Fibroblast of mammary gland (primary cell): Measurements from ENCODE around the gene FBRSL1.
A peak's percentile ranks its signal among the peaks of the same experiment; 100 is the strongest.

ENCODE experiments used
- DNase-seq: peaks from one replicate; pipeline ENCODE4 v3.0.0-alpha.2; 2010; ENCODE audit warnings: low read depth
- H3K4me3 ChIP-seq: 2 replicates; pipeline ENCODE4 v1.5.1; 2011; ENCODE audit warnings: low read depth, mild to moderate bottlenecking, low read length, moderate library complexity; ENCODE audit not compliant: control insufficient read depth
- CTCF ChIP-seq: conservative IDR thresholded peaks from 2 replicates; pipeline ENCODE4 v1.5.1; 2011; ENCODE audit warnings: low read depth, low read length, inconsistent platforms; ENCODE audit not compliant: control insufficient read depth, insufficient read depth

The FBRSL1 gene

DNA sequence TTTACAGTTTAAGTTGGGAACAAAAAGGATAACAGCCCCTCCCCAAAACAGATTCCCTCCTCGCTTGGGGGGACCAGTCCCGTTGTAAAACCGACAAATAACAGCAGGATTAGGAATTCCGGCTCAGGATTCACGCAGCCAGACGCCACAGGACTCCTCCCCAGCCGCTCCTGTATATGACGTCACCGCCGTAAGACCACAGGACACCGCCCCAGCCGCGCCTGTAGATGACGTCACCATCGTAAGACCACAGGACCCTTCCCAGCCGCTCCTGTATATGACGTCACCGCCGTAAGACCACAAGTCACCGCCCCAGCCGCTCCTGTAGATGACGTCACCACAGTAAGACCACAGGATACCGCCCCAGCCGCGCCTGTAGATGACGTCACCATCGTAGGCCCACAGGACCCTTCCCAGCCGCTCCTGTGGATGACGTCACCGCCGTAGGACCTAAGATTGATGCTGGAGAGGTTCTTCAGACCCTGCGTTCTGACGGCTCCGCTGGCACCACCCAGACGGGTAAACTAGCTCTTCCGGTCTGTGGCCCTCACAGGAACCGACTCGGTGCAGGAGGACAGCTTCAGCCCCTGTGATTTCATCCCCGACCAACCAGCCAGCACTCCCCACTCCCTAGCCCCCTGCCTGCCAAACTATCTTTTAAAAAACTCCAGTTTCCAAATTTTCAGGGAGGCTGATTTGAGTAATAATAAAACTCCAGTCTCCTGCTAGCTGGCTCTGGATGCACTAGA lies 43.9 kb upstream of the FBRSL1 start:
- TF ChIP-seq CTCF: no peak
- peak; percentile 92 for DNase-seq
- peak overlapping the region; percentile 55 for H3K4me3 ChIP-seq

DNA sequence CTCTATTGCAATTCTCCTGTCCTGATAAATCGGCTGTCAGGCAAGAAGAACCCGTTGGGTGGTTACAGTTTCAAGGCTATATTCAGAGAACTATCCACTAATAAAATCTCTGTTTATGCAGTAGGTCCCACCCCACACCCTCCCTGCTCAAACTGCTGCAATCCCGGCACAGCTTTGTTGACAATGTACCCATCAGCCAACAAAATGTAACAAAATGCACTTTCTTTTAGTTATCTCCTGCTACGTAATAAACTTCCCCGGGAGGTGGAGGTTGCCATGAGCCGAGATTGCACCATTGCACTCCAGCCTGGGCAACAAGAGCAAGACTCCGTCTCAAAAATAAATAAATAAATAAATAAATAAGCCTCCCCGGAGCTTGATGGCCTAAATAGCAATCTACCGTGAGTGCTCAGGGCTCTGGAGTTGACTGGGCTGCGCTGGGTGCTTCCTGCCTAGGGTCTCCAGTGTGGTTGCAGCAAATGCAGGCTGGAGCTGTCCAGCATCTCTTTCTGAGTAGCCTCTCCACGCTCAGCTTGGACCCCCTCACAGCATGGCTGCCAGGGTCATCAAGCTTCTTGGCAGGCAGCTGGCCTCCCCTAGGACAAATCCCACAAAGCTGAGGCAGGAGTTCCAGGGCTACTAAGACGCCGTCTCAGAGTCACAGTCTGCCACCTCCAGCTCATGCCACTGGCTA lies 43.2 kb upstream of the FBRSL1 start:
- DNase-seq: no peak
- no peak for TF ChIP-seq CTCF
- no peak overlapping the region for H3K4me3 ChIP-seq

GRCh38 chr12:132447327-132447720 lies 42.6 kb upstream of the FBRSL1 start:
- H3K4me3 ChIP-seq: no peak overlapping the region
- no peak for DNase-seq
- no peak for TF ChIP-seq CTCF

GRCh38 chr12:132447731-132448462 lies 42.1 kb upstream of the FBRSL1 start:
- no peak for TF ChIP-seq CTCF
- DNase-seq: no peak
- no peak overlapping the region for H3K4me3 ChIP-seq

- no peak overlapping the region for H3K4me3 ChIP-seq
- DNase-seq: no peak
- no peak for TF ChIP-seq CTCF
Measured at GRCh38 chr12:132448463-132448820, 41.5 kb upstream of the FBRSL1 start.

- no peak overlapping the region for H3K4me3 ChIP-seq
- TF ChIP-seq CTCF: no peak
- DNase-seq: no peak
Measured at GRCh38 chr12:132449565-132450417, 40.2 kb upstream of the FBRSL1 start.
